ENCODE results near the gene PSME1.

DNA sequence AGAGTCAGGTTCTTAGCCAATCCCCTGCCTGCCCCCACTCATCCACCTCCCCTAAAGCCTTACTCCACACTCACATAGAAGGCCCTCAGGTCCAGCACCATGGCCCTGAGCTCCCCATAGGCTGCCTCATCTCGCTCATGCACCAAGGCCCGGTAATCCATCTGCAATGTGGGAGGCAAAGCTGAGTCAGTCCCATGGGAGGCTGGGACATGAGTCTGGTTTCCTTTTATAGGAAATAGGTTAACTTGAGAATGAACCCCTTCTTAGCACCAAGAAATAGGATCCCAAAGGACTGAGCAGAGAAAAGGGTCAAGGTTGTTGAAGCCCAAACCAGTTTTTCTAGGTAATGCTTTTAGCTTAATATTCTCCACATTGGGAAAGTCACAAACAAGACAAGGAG, 7.5 kb downstream of the PSME1 start:
- TF ChIP-seq BRCA1 (IDR thresholded peaks at IDR 0.05; ENCODE audit: low read depth, low read length): no peak
- TF ChIP-seq EED (IDR thresholded peaks at IDR 0.05; ENCODE audit: low read depth): no peak
- TF ChIP-seq CTCF (IDR thresholded peaks at IDR 0.05 in 2 of 3, conservative IDR thresholded peaks at IDR 0.05 in 1 of 3; ENCODE audit: control insufficient read depth in 2 of 3, extremely low read depth in 1 of 3, insufficient read depth in 1 of 3, low read depth in 3 of 3, low read length in 3 of 3): no peak
- TF ChIP-seq, protein P1, sequence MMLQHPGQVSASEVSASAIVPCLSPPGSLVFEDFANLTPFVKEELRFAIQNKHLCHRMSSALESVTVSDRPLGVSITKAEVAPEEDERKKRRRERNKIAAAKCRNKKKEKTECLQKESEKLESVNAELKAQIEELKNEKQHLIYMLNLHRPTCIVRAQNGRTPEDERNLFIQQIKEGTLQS (IDR thresholded peaks at IDR 0.05; ENCODE audit: borderline replicate concordance, extremely low read depth, low read depth, low read length): no peak
- TF ChIP-seq SKIL (IDR thresholded peaks at IDR 0.05; ENCODE audit: low read depth, poor library complexity, severe bottlenecking): no peak
- TF ChIP-seq, protein P2, sequence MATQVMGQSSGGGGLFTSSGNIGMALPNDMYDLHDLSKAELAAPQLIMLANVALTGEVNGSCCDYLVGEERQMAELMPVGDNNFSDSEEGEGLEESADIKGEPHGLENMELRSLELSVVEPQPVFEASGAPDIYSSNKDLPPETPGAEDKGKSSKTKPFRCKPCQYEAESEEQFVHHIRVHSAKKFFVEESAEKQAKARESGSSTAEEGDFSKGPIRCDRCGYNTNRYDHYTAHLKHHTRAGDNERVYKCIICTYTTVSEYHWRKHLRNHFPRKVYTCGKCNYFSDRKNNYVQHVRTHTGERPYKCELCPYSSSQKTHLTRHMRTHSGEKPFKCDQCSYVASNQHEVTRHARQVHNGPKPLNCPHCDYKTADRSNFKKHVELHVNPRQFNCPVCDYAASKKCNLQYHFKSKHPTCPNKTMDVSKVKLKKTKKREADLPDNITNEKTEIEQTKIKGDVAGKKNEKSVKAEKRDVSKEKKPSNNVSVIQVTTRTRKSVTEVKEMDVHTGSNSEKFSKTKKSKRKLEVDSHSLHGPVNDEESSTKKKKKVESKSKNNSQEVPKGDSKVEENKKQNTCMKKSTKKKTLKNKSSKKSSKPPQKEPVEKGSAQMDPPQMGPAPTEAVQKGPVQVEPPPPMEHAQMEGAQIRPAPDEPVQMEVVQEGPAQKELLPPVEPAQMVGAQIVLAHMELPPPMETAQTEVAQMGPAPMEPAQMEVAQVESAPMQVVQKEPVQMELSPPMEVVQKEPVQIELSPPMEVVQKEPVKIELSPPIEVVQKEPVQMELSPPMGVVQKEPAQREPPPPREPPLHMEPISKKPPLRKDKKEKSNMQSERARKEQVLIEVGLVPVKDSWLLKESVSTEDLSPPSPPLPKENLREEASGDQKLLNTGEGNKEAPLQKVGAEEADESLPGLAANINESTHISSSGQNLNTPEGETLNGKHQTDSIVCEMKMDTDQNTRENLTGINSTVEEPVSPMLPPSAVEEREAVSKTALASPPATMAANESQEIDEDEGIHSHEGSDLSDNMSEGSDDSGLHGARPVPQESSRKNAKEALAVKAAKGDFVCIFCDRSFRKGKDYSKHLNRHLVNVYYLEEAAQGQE (IDR thresholded peaks at IDR 0.05; ENCODE audit: low read depth, low read length): no peak
- no peak for TF ChIP-seq POLR2A (IDR thresholded peaks at IDR 0.05; ENCODE audit: low read depth, low read length)
